DMS53 treated with DMSO at 0.1 percent for 48 hours (cell line): Measurements from ENCODE around the gene FIBP.

ENCODE experiments used
- DNase-seq: peaks from one replicate; lab custom pipeline; 2025; ENCODE audit not compliant: unreplicated experiment; lab: John Stamatoyannopoulos, UW

Gene FIBP

DNA sequence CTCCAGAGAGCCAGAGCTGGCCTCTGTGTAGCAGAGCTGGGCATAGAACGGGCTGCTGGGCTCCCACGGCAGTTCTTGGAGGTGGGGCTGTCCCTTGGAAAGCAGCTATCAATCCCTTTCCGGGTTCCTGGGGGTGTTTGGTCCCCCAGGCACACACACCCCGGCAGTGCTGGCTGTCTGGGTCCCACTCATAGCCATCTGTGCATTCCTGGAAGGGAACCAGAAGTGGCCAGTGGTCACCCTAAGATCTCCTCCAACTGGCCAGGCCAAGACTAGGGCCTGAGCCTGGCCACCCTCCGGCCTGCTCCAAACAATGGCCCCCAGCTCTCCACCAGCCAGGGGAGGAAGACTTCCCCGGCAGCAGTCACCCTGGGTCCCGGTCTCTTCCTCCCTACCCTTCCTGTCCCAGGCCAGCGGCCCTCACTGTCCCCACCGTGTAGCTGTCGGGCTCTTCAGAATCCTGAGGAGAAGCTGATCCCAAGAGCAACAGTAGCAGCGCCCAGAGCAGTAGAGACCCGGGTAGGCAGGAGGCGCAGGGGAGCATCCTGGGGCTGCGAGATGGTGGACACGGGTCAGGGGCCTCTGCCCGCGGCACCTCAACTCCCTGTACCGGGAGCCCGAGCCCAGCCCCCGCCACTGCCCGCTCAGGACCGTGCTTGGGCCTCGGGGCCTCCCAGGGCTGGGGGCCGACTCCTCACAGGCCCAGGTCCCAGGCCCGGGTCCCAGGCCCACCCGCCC, 16.3 kb downstream of the FIBP start:
- no peak for DNase-seq

DNA sequence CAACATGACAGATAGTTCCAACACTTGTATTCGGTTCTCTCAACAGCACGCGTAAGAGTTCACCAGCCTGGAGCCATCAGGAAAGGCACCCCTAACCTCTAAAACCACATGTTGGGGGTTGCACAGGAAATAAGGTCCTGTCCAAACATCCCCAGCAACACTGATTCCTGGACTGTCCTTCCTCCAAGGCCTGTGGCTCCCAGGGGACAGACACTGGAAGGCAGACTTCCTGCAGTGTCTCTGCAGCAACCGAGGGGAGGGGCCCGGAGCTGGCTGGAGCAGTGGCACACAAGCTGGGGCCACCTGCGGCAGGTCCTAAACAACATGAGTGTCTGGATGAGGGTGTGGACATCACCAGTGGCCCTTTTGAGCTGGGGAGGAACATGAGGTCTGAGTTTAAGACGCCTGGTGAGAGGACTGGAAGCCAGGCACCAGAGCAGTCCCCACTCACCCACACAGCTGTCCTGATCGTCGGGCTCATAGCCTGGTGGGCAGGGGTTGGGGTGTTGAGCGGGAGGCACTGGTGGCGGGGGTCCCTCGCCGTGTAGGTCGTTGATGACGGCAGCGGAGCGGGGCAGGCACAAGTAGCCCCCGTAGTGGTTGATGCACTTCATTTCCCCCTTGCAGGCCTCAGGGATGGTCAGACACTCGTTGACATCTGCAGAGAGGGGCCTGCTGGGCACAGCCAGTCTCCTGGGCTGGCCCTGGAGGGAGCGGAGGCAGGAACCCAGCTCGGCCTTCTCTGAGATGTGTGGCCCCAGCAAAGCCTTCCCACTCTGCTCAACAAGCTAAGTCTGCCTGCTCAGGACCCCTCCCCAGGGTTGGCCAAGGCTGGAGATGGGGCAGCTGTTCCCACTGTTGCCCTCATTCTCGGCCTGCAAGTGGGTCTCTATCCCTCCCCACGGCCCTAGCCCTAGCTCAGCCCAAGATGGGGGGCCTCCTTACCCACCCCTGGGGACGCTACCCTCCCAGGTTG, 17.3 kb downstream of the FIBP start:
- peak; percentile 19 for DNase-seq

DNA sequence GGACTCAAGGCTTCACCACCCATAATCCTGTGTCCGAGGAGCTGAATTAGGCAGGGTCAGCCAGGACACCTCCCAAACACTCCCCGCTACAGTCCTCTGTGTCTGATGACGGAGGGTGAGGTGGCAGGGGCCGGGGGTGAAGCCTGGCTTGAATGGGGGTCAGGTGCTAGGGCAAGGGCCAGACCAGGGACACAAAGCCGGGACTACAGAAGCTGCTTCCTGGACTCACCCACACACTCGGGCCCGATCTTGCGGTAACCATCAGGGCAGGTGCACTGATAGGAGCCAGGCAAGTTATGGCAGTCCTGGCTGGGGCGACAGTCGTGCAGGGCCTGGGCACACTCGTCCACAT, 18.0 kb downstream of the FIBP start:
- no peak for DNase-seq

DNA sequence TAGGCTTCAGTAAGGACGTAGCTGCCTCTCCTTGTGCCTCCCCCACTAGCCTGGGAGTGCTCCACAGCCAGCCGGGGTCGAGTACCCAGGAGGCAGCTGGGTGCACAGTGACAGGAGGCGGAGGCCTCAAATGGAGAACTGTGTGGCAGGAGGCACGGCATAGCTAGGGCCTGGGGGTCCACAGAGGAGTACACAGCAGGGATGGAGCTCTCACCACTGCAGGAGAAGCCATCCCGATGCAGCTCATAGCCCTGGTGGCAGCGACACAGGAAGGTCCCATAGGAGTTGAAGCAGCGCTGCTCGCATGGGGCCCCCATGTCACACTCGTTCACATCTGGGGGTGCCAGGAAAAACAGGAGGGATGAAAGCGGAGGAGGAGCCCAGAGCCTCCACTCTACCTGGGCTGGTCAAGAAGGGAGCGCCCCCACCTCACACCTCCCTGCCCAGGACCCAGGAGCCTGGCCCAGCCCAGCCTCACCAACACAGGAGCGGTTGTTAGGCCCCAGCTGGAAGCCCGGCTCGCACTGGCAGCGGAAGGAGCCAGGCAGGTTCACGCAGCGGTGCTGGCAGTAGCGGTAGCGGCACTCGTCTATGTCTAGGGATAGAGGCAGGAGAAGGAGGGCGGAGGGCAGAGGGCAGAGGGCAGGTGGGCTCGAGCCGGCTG, 18.5 kb downstream of the FIBP start:
- no peak for DNase-seq

DNA sequence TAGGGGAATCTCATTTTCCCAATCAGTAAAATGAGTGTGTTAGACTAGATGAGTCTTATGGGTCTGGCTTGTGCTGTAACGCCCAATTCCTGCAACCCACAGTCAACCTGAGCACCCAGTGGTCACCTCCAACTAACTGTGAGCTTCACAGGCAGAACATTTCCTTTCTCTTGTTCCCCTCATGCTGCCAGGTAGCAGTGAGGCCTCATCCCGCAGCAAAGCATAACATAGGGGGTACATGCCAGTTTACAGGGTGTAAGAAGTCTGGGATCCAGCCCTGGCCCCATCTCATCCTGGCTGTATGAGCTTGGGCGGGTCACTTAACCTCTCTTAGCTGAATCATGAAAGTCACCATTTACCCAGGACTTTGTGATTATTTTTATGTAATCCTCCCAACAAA, 19.4 kb downstream of the FIBP start:
- DNase-seq, result no peak

DNA sequence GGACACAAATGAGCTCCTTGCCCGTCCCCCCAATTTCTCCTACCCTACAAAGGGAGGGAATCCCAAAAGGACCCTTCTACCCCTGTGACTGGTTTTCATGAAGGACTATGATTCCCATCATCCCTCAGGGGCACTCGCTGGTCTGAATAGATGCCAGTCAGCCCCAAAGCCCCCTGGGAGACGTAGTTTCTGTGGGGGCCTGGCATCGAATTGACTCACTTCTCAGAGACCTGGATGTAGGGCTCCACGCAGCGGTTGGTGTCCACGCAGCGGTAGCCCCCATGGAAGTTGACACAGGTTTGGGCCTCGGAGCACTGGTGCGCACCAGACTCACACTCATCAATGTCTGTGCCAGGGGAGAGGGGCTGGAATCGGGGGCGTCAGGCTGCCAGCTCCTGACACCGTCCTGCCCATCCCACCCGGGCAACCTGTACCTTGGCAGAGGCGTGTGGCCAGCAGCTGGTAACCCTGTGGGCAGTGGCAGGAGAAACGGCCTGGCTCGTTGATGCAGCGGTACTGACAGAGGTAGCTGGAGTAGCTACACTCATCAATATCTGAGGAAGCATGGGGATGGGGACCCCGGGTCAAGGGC, 20.1 kb downstream of the FIBP start:
- DNase-seq, result no peak

DNA sequence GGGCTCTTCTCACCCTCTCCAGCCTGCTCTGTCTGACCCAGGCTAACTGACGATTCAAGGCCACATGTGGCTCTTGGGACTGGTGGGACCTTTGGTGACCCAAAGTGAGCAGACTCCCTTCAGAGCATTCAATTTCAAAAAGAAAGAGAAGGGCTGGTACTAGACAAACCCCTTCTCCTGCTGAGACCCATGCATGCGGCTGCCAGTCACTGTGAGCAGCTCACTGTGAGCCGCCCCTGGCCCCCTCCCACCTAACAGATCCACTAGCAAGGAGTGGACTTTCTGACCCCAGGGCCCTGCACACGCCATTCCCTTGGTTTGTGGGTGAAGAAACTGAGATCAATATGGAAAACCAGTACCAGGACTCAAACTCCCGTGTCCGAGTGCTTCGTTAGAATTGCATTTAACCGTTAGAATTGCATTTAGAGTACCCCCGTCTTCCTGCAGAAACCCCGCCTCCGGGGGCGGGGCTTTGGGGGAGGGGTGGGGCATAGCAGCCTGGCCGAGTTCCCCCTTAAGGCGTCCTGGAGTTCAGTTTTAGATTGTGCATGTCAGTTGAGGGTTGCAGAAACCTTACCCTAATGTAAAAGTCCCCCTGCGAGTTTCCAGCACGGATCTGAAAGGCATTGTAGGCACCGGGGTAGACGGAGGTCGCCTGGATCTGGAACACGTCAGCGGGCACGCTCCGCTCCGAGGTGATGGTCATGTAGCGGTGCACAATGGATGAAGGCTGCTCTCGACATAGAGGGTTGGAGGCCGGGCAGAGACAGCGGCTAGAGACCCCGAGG, 20.8 kb downstream of the FIBP start:
- DNase-seq, result no peak

DNA sequence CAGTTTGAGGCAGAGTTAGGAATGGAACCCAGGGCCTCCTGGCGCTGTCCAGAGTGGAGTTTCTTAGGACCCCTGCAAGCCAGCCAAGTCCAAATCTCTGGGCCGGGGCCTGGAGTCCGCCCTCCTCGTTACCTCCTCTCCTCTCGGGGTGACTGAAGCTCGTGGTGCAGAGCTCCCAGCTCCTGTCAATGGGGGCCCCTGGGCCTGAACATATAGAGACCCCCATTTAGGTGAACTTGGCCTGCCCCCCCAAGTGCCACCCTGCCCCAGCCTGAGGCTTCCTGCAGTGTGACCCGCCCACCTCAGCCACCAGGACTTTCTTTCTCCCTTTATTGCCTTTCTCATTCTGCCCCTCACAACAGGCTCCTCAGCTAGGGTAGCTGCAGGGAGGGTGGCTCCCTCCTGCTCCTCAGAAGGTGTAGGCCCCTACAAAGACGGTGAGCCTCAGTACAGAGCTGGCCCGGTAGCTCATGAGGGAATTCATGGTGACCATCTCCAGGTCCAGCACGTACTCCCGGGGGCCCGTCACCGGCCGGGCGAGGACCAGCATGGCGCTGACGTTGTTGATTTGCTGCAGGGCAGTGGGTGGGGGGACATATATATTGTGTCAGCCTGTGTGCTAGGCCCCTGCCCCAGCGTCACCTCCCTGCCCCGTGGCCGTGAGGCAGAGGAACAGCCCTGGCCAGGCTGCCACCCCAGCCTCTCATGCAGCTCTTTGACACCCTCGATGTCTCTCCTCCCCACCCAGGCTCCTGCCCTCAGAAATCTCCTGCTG, 21.6 kb downstream of the FIBP start:
- DNase-seq, result no peak

DNA sequence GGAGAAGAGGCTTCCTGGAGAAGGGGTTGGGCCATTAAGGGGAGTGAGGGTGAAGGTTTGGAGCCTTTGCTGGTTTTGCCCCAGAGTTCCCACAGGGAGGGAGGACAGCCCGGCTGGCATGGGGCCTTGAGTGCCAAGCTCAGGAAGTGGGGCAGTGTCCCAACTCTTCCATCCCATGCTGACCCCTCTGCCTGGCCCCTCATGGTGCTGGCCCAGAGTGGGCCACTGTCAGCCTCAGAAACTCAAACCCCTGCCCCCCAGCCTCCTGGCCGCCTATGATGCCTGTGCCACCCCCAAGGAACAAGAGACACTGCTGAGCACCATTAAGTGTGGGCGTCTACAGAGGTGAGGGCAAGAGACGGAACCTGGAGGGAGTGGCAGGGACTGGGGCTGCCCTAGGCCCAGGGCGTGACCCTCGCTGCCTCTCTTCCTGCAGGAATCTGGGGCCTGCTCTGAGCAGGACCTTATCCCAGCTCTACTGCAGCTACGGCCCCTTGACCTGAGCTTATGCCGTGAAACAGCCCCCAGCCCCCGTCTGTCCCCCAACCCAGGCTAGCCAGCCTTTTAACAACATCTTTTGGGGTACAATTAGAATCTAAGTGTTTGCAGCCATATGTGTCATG, 22.6 kb downstream of the FIBP start:
- DNase-seq, result no peak

DNA sequence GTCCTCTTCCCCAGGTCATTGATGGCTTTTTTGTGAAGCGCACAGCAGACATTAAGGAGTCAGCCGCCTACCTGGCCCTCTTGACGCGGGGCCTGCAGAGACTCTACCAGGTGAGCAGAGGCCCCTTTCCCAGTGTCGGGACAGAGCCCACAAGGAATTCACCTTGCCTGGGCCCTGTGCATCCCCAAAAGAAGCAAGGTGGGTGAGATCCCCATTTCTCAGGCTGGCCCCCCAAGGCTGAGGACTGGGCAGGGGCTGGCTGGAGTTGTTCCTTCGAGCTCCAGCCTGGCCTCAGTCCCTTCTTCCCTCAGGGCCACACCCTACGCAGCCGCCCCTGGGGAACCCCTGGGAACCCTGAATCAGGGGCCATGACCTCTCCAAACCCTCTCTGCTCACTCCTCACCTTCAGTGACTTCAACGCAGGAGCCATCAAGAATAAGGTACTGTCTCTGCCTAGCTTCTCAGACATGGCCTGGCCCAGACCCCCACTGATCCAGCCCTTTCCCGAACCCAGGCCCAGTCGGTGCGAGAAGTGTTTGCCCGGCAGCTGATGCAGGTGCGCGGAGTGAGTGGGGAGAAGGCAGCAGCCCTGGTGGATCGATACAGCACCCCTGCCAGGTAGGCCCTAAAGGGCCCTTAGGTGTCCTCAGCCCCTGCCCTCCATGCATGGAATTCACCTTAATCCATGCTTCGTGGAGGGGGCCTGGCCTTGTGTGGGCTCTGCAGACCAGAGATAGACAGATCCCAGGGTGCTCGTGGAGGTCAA, 23.4 kb downstream of the FIBP start:
- no peak for DNase-seq

DNA sequence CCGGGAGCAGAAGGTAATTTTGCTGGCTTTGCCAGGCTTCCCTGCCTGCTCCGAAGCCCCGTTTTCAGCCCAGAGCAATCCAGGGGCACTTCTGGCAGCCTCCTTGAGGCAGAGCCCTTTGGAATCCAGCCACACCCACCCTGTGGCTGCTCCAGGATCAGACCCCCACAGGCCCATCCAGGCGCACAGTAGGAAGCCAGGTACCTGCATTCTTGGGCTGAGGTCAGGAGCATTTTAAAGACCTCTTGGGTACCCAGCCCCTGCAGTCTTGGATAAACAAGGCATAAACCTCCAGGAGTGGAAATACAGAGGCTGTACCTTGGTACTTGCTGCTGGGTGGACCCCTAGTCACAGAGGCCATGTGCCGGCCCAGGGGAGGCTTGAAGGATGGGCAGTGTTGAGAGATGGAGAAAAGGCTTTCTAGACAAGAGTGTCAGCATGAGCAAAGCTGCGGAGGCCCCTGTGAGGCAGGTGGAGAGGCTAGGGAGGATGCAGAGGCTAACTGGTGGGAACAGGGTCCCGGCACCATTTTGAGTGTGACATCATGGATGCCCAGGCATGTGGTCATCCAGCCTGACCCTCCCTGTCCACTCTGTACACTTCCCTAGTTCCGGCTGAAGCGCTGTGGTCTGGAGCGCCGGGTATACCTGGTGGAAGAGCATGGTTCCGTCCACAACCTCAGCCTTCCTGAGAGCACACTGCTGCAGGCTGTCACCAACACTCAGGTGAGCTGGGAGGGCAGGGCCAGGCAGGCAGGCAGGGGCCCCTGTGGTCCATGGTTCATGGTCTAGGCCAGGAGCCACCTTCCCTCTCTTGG, 24.2 kb downstream of the FIBP start:
- no peak for DNase-seq

DNA sequence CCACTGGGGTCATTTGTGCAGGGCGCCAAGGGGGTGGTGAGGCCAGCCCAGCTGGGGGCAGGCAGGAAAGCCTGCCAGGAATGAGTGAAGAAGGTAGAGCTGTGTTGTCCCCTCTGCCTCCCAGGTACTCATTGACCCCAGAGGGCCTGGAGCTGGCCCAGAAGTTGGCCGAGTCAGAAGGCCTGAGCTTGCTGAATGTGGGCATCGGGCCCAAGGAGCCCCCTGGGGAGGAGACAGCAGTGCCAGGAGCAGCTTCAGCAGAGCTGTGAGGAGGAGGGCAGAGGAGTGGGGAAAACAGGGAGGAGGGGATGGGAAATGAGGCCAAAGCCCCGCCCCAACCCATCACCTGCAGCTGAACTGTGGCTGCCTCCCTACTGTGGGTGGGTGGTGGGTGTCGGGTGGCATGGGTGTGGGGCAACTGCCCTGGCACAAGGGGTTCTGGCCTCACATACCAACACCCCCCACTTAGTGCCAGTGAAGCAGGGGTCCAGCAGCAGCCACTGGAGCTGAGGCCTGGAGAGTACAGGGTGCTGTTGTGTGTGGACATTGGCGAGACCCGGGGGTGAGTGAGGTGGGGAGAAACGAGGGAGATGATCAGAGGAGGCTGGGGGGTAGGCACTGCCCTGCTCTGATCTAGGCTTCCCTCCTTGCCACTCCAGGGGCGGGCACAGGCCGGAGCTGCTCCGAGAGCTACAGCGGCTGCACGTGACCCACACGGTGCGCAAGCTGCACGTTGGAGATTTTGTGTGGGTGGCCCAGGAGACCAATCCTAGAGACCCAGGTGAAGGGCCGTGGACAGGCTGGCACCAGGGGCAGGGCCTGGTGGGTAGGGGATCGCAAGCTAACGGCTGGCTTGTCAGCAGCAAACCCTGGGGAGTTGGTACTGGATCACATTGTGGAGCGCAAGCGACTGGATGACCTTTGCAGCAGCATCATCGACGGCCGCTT, 25.1 kb downstream of the FIBP start:
- DNase-seq, result no peak

DNA sequence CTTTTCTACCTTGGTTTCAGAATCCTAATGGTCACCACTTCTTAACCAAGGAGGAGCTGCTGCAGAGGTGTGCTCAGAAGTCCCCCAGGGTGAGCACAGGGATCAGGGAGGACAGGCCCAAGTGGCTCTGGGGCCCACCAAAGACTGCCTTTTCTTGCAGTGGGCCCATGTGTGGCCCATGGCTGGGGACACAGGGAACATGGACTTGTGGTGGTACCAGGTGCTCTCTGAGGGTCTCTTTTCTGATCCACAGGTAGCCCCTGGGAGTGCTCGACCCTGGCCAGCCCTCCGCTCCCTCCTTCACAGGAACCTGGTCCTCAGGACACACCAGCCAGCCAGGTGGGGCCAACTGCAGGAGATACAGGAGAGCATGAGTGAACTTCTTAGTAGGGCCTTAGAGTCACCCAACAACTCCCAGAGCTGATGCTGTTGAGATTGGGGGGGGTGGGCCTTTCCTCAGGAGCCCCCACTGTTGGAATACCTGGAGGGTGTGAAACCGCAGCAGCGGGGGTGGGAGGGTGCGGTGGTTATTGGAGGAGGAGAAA, 26.0 kb downstream of the FIBP start:
- DNase-seq, result no peak

DNA sequence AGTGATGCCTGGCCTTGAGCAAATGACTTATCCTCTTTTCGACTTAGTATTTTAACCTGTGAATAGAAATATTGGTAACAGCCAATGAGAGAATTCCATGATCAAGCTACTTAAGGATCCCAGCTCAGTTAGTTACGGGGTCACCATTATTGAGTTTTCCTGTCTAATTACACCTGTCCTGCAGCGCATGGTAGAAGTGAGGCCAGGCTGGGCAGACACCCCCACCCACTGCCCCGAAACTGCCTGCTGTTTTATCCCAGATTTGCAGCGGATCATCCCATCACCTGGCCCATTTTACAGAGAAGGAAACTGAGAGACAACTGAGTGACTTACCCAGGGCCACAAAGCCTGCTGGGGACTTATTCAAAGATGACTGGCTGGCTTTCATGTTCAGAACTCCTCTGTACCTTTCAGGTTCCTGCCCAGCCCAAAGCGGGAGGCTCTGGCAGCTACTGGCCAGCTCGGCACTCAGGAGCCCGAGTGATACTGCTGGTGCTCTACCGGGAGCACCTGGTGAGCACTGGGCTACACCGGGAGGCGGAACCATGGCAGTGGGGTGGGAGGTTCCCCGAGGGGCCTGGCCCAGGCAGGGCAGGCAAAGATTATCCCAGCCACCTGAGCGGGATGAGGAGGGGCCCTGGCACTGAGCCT, 26.6 kb downstream of the FIBP start:
- DNase-seq, result no peak

DNA sequence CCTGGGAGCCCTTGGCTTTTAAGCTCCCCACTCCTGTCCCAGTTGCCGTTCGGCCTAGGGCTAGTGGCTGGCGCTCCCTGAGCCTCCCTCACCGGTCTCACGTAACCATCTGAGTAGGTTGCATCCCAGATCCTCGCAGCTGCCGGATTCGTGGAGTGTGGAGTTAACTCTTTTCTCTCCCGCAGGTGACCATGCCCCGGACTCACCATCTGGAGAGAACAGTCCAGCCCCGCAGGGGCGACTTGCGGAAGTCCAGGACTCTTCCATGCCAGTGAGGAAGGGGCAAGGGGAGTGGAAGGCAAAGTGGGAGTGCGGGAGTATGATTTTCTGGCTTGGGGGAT, 27.1 kb downstream of the FIBP start:
- DNase-seq, result no peak
